AG09309 (cell line): Measurements from ENCODE around the gene RHPN2.

ENCODE experiments used
- DNase-seq: peaks from one replicate; pipeline ENCODE4 v3.0.0-alpha.2; 2010; ENCODE audit warnings: low read depth
- H3K4me3 ChIP-seq: 2 replicates; pipeline ENCODE4 v1.5.1; 2011; ENCODE audit warnings: mild to moderate bottlenecking, low read depth, low read length, moderate library complexity; ENCODE audit not compliant: control insufficient read depth
- TF ChIP-seq, protein P1 (sequence below): IDR thresholded peaks from 2 replicates; pipeline ENCODE4 v1.5.1; 2011; ENCODE audit warnings: mild to moderate bottlenecking, low read depth, low read length, inconsistent platforms; ENCODE audit not compliant: insufficient read depth, control insufficient read depth; ENCODE audit errors: missing control alignments

Gene RHPN2

DNA sequence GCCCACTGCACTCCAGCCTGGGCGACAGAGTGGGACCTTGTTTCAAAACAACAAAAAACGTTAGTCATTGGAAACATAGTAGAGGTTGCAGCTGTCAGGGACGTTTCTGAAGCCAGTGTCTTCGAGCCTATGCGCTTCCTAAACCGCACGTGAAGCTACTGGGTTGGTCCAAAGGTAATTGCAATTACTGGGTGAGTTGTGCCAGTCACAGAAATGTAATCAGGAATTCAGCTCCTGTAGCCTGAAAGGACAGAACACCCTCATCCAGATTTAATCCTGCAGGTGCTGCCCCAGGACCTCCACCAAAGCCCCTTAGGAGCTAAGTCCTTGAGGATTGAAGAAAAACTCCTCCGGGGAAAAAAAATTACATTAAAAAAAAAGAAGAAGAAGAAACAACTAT, 2.4 kb upstream of the RHPN2 start:
- no peak overlapping the region for H3K4me3 ChIP-seq
- no peak for DNase-seq
- TF ChIP-seq, protein P1, sequence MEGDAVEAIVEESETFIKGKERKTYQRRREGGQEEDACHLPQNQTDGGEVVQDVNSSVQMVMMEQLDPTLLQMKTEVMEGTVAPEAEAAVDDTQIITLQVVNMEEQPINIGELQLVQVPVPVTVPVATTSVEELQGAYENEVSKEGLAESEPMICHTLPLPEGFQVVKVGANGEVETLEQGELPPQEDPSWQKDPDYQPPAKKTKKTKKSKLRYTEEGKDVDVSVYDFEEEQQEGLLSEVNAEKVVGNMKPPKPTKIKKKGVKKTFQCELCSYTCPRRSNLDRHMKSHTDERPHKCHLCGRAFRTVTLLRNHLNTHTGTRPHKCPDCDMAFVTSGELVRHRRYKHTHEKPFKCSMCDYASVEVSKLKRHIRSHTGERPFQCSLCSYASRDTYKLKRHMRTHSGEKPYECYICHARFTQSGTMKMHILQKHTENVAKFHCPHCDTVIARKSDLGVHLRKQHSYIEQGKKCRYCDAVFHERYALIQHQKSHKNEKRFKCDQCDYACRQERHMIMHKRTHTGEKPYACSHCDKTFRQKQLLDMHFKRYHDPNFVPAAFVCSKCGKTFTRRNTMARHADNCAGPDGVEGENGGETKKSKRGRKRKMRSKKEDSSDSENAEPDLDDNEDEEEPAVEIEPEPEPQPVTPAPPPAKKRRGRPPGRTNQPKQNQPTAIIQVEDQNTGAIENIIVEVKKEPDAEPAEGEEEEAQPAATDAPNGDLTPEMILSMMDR = no peak

DNA sequence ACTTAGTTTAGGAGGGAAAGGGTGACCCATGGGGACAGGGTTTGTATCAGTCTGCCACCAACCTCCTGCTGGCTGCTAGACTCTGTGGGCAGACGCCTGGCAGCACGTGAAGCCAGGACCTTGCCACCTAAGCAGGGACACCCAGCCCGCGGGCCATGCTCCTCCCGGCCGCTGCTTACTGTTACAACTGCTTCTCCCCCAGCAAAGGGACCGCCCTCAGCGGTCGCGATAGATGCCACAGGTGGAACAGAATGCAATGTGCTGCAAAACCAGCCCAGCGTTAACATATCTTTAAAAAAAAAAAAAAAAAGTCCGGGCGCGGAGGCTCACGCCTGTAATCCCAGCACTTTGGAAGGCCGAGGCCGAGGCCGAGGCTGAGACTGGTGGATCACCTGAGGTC, 1.9 kb upstream of the RHPN2 start:
- TF ChIP-seq, protein P1 = no peak
- no peak overlapping the region for H3K4me3 ChIP-seq
- no peak for DNase-seq

DNA sequence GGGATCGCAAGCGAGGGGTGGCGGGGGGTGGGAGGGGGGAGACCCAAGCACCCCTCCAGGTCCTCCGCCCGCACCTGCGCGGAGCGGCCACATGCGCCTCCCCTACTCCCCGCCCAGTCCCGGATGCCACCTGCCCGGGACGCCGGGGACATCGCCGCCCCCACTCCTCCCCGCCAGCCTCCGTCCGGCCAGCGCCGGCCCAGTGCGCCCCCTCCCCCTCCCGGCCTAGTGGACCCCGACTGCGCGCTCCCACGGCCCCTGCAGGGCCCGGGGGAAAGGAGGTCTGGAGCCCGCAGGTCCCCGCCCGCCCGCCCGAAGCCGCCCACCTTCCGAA, 263 bp downstream of the RHPN2 start:
- TF ChIP-seq, protein P1 = no peak
- DNase-seq = no peak
- peak overlapping the region; percentile 48 for H3K4me3 ChIP-seq

DNA sequence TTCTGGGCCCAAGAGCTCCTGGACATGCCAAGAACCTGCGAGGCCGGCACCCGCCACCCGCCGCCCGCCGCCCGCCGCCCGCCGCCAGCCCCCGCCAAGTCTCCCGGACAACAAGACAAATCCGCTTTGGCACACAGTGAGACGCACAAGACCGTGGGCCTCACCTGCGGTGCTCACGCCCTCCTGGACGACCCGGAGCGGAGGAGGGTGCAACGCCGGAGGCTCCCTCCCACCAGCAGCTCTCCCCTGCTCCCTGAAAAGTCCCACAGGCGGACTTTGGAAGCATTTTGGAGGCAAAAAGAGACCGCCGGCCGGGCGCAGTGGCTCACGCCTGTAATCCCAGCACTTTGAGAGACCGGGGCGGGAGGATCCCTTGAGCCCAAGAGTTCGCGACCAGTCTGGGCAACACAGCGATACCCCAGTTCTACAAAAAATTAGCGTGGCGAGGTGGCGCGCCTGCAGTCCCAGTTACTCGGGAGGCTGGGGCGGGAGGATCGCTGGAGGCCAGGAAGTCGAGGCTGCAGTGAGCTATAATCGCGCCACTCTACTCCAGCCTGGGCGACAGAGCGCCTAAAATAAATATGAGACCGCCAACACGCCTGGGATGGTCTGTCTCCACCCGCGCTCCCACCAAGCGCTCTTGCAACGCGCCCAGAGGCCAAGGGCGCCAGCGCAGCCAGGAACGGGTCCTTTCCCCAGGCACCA, 783 bp downstream of the RHPN2 start:
- peak overlapping the region; percentile 48 for H3K4me3 ChIP-seq
- DNase-seq = no peak
- TF ChIP-seq, protein P1 = no peak

DNA sequence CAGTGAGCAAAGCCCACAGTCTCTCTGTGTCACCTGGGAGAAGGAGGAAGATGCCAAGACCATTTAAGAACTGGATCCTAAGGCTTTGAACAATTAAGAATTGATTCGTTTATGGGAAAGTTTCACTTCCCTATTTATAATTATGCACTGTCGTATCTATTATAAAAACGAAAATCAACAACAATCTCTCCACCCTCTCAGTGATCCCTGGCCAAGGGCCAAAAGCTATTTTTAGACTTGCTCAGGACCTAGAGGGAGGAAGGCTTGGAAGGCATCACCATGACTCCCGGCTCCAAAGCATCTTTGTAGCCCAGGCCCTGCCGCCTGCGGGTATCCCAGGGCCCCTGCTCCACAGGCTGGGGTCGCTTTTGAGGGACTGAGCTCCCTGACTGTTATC, 1.3 kb downstream of the RHPN2 start:
- no peak for DNase-seq
- TF ChIP-seq, protein P1 = no peak
- no peak overlapping the region for H3K4me3 ChIP-seq

DNA sequence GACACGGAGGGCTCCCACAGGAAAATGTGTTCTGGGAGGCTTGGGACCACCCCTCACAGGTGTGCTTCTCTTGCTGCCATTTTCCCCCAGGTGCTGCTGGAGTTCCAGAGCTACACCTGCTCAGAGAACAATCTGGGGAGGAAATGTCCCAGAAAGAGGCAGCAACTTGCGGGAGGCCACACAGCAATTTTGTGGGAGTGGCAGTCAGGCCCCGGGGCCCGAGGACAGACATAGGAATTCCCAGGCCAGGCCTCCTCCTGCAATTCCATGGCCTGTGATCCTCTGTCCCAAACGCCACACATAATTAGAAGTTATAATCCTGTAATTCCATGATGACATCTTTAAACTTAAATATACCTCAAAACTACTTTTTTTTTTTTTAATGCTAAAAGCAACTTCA, 1.8 kb downstream of the RHPN2 start:
- no peak overlapping the region for H3K4me3 ChIP-seq
- no peak for DNase-seq
- TF ChIP-seq, protein P1 = no peak

DNA sequence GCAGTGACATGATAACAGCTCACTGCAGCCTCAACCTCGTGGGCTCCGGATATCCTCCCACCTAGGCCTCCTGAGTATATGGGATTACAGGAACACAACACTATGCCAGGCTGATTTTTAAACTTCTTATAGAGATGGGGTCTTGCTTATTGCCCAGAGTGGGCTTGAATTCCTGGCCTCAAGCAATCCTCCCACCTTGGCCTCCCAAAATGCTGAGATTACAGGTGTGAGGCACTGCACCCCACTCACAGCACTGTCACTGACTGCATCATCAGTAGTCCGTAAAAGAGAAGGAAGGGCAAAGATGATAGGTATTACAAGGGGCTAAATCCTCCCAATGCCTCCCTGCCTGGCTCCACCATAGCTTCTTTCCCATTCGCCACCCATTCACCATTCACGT, 4.1 kb downstream of the RHPN2 start:
- no peak overlapping the region for H3K4me3 ChIP-seq
- TF ChIP-seq, protein P1 = no peak
- no peak for DNase-seq
